IPS DF 4.7 (cell line): ENCODE results near the gene DNAH1.

ENCODE experiments used
- DNase-seq: peaks from one replicate; pipeline ENCODE4 v3.0.0-alpha.2; 2013; ENCODE audit warnings: low spot score; ENCODE audit errors: extremely low read depth

DNAH1 gene

DNA sequence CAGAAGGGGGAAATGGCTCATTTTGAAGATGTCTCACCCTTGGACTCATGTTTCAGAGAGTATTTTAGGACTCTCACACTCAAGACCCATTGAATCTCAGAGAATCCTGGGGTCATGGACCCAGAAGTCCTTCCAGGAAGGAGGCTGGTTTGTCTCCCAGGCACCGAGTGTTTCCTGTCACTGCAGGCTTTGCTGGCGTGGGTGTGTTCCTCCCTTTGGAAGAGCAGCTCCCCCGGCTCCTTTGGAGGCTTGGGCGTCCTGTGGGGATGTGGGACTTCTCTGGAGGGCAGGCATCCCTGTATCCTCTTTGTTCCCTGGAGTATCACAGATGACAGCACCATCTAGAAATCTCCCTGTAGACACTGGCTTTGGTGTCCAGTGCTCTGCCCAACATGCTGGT is 40.0 kb downstream of the DNAH1 start:
- DNase-seq, result no peak

DNA sequence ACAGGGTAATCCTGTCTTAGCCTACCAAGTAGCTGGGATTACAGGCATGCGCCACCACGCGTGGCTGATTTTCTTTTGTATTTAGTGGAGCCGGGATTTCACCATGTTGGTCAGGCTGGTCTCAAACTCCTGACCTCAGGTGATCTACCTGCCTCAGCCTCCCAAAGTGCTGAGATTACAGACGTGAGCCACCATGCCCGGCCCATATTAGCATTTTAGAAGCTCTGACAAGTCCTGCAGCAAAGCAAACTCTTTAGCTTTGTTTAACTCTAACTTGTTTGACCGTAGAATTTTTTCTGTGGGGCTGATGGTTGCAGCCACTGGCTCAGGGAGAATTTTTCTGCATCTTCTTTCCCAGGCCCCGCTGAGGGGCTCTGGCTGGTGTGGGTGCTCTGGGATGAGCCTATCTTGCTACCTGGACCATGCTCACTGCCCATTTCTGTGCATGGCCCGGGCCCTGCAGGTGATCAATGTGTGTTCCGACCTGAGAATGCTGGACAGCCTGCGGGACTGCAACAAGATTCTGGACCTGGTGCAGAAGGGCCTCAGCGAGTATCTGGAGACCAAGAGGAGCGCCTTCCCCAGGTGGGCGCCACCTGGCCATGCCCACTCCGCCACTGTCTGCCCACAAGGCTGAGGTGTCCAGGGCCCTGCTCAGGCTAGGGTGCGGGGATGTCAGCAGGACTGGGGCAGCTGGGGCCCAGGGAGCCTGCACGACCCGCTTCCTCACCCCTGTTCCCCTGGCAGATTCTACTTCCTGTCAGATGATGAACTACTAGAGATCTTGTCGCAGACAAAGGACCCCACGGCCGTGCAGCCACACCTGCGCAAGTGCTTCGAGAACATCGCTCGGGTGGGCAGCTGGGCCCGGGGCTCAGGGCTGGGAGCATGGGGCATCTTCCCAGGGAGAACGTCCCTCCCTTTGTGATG is 41.3 kb downstream of the DNAH1 start:
- DNase-seq, result no peak

DNA sequence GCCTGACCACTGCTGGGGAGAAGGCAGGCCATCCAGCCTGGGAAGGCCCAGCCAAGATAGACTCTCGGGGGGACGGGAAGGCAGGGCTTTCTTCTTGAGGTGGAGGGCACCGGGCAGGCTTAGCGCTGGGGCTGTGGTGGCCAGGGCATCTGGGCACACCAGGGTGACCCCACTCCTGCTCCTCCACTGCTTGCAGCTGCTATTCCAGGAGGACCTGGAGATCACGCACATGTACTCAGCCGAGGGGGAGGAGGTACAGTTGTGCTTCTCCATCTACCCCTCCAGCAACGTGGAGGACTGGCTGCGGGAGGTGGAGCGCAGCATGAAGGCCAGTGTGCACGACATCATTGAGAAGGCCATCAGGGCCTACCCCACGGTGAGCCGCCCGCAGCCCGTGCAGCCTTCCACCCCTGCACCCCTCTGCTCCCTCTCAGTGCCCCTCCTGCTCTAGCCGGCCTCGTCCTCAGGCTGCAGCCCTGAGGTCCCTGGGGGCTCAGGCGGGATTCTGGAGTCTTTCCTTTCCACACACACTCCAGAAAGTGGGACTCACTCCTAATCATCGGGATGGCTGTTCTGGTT is 42.3 kb downstream of the DNAH1 start:
- no peak for DNase-seq

DNA sequence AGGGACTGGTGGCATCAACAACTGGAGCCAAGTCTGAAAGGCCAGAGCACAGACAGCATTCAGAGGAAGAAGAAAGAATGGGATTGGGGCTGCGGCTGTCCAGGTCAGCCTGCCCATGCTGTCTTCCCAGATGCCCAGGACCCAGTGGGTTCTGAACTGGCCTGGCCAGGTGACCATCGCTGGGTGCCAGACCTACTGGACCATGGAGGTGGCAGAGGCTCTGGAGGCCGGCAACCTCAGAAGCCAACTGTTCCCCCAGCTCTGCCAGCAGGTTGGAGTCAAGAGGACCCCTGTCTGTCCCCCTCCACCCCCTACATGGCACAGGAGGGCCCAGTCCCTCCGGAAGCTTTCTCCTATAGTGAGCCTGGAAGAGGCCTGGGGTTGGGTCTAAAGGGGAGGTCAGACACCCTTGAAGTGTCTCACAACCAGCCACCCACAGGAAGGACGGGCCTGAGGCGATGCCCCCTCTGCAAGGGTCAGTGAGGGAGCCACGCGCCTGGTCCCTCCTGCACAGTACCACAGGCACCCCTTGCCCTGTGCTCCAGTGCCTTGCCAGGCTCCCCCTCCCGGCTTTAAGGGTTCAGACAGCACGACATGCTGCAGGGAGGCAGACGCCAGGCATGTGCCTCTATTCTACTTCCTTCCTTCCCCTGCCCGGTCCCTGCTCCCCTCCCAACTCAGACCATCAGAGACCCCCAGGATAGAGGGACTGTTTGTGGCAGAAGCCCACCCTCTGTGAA is 43.2 kb downstream of the DNAH1 start:
- DNase-seq, result no peak

DNA sequence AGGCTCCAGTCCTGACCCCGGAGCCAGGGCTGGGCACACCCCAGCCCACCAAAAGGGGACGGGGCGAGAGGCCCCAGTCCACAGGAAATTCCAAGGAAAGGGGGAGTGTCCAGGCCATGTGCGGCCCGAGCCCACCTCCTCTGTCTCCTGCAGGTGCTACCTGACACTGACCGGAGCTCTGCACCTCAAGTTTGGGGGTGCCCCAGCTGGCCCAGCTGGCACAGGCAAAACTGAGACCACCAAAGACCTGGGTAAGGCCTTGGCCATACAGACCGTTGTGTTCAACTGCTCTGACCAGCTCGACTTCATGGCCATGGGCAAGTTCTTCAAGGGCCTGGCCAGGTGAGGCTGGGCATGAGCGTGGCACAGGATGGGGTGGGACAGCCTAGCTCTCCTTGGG is 44.9 kb downstream of the DNAH1 start:
- DNase-seq, result no peak

- DNase-seq, result no peak
These were observed 45.3 kb downstream of the DNAH1 start for GRCh38 chr3:52361454-52361853.

- no peak for DNase-seq
These were observed 45.8 kb downstream of the DNAH1 start for GRCh38 chr3:52361898-52362297.

- no peak for DNase-seq
These were observed 48.4 kb downstream of the DNAH1 start for GRCh38 chr3:52364322-52365035.

- no peak for DNase-seq
These were observed 50.4 kb downstream of the DNAH1 start for GRCh38 chr3:52366527-52366926.

DNA sequence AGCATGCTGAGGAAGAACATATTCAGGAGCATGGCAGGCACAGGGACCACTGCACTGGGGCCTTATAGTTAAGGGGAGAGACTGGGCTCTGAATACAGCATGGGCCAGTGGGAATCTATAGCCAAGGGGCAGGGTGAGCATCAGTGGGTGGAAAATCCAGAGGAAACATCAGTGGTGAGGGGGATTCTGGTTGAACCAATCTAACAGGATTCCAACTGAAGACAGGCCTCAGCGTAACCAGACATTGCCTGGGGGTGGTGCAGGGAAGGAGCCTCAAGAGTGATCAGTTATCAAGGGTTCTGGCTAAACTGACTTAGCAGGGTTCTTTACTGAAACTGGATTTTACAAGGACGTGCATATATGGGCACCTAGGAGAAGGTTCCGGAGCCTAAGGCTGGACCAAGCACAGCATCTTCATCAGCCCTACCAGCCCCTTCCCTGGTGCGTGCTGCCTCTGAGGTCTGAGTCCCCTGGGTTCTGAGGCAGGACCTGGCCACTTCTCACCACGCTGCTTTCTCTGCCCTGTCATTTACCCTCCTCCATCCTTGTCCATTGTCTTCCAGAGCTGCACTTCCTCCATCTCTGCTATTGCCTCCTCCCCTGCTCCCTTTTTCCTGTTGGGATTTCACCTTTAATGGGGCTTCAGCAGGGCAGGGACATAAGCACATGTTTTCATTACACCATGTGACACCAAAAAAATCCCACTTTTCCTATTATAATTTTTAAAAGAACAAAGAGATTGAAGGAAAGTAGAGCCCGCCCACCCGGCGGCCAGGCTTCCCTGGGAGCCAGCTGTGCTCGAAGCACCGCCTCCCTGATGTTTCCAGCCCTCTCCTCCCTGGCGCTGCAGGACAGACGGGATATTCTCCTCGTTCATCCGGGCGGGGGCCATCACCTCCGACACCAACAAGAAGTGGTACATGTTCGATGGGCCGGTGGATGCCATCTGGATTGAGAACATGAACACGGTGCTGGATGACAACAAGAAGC is 52.1 kb downstream of the DNAH1 start:
- no peak for DNase-seq

- no peak for DNase-seq
These were observed 54.4 kb downstream of the DNAH1 start for GRCh38 chr3:52370531-52370930.

DNA sequence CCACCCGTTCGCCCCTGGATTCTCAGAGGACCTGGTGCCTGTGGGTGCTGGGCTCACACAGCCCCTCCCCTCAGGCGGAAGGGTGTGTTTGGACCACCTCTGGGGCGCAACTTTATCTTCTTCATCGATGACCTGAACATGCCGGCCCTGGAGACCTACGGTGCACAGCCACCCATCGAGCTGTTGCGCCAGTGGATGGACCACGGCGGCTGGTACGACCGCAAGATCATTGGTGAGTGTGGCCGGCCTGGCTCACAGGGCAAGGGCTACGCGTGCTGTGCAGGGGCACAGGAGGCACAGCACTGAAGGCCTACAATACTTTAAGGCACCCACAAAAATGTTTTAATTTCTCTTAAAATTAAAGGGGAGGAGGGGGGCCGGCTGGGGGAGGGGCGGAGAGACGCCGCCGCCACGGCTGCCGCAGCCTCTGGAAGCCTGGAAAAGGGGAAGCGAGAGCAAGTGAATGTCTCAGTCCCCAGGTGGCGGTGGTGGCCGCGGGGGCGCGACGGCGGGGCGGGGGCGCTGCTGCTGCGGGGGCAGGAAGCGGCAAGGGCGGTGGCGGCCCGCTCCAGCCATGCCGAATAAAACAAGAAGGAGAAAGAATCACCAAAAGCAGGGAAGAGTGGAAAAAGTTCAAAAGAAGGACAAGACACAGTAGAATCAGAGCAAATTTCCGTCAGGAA is 56.8 kb downstream of the DNAH1 start:
- DNase-seq, result no peak

DNA sequence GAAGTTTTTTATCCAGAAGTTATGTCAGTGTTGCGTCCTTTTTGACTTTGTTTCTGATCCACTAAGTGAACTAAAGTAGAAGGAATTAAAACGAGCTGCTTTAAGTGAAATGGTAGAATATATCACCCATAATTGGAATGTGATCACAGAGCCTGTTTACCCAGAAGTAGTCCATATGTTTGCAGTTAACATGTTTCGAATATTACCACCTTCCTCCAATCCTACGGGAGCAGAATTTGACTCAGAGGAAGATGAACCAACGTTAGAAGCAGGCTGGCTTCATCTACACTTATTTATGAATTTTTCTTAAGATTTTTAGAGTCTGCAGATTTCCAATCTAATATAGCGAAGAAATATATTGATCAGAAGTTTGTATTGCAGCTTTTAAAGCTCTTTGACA is 57.6 kb downstream of the DNAH1 start:
- no peak for DNase-seq

DNA sequence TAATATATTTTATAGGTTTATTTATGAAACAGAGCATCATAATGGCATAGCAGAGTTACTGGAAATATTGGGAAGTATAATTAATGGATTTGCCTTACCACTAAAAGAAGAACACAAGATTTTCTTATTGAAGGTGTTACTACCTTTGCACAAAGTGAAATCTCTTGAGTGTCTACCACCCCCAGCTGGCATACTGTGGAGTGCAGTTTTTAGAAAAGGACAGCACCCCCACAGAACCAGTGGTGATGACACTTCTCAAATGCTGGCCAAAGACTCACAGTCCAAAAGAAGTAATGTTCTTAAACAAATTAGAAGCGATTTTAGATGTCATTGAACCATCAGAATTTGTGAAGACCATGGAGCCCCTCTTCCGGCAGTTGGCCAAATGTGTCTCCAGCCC is 58.1 kb downstream of the DNAH1 start:
- DNase-seq, result no peak

- no peak for DNase-seq
These were observed 63.5 kb downstream of the DNAH1 start for GRCh38 chr3:52379610-52380009.

DNA sequence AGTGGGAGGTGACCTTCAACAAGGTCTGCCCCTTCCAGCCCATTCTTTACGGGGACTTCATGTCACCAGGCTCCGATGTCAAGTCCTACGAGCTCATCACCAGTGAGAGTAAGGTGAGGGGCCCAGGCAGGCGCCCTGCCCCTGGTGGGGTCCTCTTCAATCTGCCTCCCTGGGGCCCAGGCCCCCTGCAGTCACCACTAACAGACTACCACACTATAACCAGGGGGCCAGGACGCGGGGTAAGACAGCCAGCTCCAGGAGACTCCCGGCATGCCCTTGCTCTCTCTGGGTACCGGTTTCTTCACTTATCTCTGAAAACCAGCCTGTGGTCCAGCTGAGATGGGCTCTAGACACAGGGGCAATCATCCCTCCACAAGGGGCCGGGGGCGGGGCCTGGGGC is 63.9 kb downstream of the DNAH1 start:
- DNase-seq, result no peak

- no peak for DNase-seq
These were observed 65.5 kb downstream of the DNAH1 start for GRCh38 chr3:52381623-52382022.

- DNase-seq, result no peak
These were observed 67.3 kb downstream of the DNAH1 start for GRCh38 chr3:52383446-52383845.

DNA sequence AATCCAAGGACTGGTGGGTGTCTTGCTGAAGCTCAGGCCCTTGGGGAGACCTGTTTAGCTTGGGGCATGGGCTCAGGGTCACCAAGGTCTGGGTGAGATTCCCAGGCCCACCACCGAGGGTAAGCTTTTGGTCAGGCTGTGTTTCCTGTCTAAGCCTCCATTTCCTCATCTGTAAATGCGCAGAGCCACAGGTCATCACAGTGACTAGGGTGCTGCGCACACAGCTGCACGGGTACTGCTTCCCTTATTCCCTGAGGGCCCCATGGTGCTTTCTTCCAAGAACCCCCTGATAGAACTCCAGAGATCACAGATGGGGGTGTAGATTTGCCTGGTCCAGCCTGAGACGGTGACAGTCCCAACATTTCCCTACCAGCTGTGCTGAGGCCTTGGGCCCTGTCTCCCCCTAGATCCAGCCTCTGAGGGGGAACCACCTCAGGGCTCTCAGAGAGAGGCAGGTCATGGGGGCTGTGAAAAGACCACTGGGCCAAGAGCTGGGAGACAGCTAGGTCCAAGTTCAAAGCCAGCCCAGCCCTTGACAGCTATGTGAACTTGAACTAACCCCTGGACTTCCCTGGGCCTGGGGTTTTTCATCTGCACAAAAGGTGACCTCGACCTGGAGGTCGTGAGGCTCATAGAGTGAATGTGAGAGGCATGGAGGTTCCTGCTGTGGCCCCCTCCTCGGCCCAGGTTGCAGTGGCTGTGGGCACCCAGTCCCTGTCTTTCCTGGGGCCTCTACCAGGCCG is 68.1 kb downstream of the DNAH1 start:
- DNase-seq, result no peak
